ENCODE results near the gene CIPC.
A peak's percentile ranks its signal among the peaks of the same experiment; 100 is the strongest.

CIPC gene

DNA sequence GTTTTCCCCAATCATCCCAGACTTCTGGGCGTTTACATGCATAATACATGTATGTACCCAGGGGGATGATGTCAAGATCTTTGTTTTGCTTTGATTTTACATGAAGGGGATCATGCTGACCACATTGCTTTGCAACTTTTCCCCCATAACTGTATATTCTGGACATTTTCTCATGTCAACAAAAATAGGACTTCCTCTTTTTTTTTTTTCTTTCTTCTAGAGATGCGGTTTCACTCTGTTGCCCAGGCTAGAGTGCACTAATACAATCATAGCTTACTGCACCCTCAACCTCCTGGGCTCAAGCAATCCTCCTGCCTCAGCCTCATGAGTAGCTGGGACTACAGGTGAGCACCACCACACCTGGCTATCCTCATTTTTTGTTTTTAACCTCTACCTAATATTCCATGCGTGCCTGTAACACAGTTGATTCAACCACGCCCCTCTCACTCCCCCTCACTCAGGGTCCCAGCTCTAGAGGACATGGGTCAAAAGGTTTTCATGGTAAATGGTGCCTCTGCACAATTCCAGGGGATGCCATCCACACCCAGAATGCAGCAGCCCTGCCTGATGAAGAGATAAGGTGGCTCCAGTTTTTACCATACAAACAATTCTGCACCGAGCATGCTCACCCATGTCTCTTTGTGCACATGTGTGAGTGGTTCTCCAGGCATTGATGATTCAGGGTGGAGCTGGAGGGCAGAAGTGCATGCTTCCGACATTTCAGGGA, 32.0 kb upstream of the CIPC start:
- TF ChIP-seq ZFX (IDR thresholded peaks at IDR 0.05) = no peak
- TF ChIP-seq CTCF (conservative IDR thresholded peaks at IDR 0.05) = no peak
- no peak overlapping the region for H3K27ac ChIP-seq

- TF ChIP-seq ZFX (IDR thresholded peaks at IDR 0.05) = no peak
- TF ChIP-seq CTCF (conservative IDR thresholded peaks at IDR 0.05) = no peak
- H3K27ac ChIP-seq = no peak overlapping the region
Measured at GRCh38 chr14:77066578-77067172, 31.4 kb upstream of the CIPC start.

DNA sequence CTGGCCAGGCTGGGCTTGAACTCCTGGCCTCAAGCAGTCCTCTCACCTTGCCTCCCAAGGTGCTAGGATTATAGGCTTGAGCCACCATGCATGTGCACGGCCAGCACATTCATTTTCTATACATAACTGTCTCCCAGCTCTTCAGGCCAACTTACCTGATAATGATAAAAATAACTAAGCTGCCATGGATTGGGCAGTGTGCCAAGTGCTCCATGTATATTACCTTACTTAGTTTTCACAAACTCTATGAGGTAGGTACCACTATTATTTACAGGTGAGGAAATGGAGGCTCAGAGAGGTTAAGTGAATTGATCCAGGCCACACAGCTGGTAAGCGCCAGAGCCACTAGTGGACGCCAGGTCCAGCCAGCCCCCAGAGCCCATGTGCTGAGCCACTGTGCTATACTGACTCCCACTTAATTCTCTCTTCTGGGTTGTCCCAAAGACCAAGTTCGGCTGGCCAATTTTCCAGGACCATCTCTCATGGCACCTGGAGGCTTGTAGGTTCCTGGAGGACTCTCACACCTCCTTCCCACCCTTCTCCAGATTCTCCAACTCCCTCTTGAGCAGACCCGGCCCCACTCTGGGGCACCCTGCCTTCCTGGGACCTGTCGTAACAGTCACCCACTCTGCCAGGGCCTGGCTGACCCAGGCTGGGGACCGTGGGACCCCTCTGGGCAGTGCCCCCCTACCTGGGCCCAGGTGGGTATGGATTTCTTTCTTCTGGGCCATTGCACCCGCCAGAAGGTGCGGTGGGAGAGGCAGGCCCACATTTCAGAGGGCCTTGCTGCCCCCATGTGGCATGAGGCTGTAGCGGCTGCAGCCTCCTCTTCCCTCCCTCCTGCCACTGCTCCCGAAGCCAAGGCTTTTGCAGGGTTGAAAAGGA, 30.2 kb upstream of the CIPC start:
- no peak for TF ChIP-seq ZFX (IDR thresholded peaks at IDR 0.05)
- TF ChIP-seq CTCF (conservative IDR thresholded peaks at IDR 0.05) = peak; percentile 96
- peak overlapping the region; percentile 53 for H3K27ac ChIP-seq

- H3K27ac ChIP-seq = peak overlapping the region; percentile 53
- TF ChIP-seq ZFX (IDR thresholded peaks at IDR 0.05) (no peak), CTCF (conservative IDR thresholded peaks at IDR 0.05) (peak; percentile 28)
Measured at GRCh38 chr14:77068517-77069200, 29.4 kb upstream of the CIPC start.

GRCh38 chr14:77069551-77069950, 28.5 kb upstream of the CIPC start:
- no peak for TF ChIP-seq ZFX (IDR thresholded peaks at IDR 0.05)
- TF ChIP-seq CTCF (conservative IDR thresholded peaks at IDR 0.05) = no peak
- no peak overlapping the region; the same call in 1 of the 2 replicates for H3K27ac ChIP-seq

DNA sequence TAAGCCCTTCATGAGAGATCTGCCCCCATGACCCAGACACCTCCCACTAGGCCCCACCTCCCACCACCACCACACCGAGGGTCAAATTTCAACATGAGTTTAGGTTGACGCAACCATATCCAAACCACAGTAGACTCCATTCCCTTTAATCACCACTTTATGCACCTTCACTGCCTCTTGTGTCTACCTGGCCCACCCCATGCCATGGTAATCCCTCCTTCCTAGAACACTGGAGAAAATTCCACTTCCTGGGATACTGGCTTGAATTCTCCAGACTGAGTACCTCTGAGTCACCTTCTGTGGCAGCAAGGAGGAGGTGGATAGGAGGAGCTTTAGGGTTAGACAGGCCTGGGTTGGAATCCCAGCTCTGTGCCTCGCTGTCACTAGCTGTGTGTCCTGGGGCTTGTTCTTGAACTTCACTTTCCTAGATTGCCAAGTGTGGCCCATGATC, 26.1 kb upstream of the CIPC start:
- no peak overlapping the region for H3K27ac ChIP-seq
- no peak for TF ChIP-seq ZFX (IDR thresholded peaks at IDR 0.05)
- no peak for TF ChIP-seq CTCF (conservative IDR thresholded peaks at IDR 0.05)

Data from C4-2B (cell line).